Psoas muscle (tissue), 8 donors: ENCODE measurements around the gene FLVCR2. TPM values are rescaled to one million over a fixed set of nuclear protein-coding genes. Genes with fewer than 3 reads are reported as not detected.
A peak's percentile ranks its signal among the peaks of the same experiment; 100 is the strongest.

Source experiments
- ATAC-seq, 4 donors: fragments of 200-7000 bp; cut with Tn5 transposase; one replicate each; pipeline ENCODE4 v1.9.1; 2020; ENCODE audit warnings: moderate library complexity in 3 of 4, mild to moderate bottlenecking in 2 of 4
- DNase-seq, 2 donors: peaks; one replicate each; pipeline ENCODE4 v3.0.0-alpha.2; 2020
- H3K27ac ChIP-seq: fragments of 200-600 bp; one replicate; pipeline ENCODE4 v1.8.0; 2022
- H3K27me3 ChIP-seq, 3 donors: fragments of 200-600 bp in 1 of 3; one replicate each; pipeline versions ENCODE4 v1.6.1 to v1.8.0; 2013 to 2022; ENCODE audit warnings: low read length in 2 of 3, mild to moderate bottlenecking in 2 of 3, moderate library complexity in 1 of 3; ENCODE audit not compliant: insufficient read depth in 3 of 3
- H3K36me3 ChIP-seq, 2 donors: fragments of 200-600 bp in 1 of 2; one replicate each; pipeline versions ENCODE4 v1.6.1 to v1.8.0; 2013 to 2022; ENCODE audit warnings: low read depth in 1 of 2, mild to moderate bottlenecking in 1 of 2, moderate library complexity in 1 of 2; ENCODE audit not compliant: insufficient read depth in 1 of 2
- H3K4me1 ChIP-seq: fragments of 200-600 bp; one replicate; pipeline ENCODE4 v1.8.0; 2022
- H3K4me3 ChIP-seq: fragments of 200-600 bp; one replicate; pipeline ENCODE4 v1.8.0; 2022; ENCODE audit warnings: mild to moderate bottlenecking
- H3K9me3 ChIP-seq: fragments of 200-600 bp; one replicate; pipeline ENCODE4 v1.8.0; 2022
- CTCF ChIP-seq: fragments of 200-600 bp; IDR thresholded peaks from one replicate; pipeline ENCODE4 v1.8.0; 2022; ENCODE audit warnings: antibody characterized with exemption
- WGBS, 3 donors: extraction: QIAGEN DNeasy Blood & Tissue Kit; methylation state at CpG; one replicate each; pipeline versions ENCODE4 v1.1.6 to v1.1.7; 2013; 5-methylcytosine and 5-hydroxymethylcytosine counted together
- intact Hi-C, 2 donors: fragments of 100-400 bp; cut with DNase I; formaldehyde crosslinking; loops; one replicate each; pipeline versions ENCODE4 v1.11.0 to v1.14.2; 2022
- polyA plus RNA-seq, 3 donors: library from polyadenylated mRNA; stranded (reverse); fragments of 200-250 nt; gene quantifications; one replicate each; pipeline ENCODE4 v1.2.3, GENCODE V29; 2013
- total RNA-seq, 4 donors: library from RNA; stranded (reverse); fragmentation: NEBNext Ultra II Directional in 2 of 4; extraction: Animal tissue kit (Norgen Biotek cat#: 25700) in 2 of 4; gene quantifications; one replicate each; pipeline versions ENCODE4 v1.2.1 to v1.2.4, GENCODE V29; 2021 to 2023
- donor health status: healthy with polysubstance abuse.
- donor health status: DM: no; HTN: no; CAD: no; lungs with moderate emphysema.
- donor health status: Bipolar disorder and iron deficiency.
- donor health status: healthy.
- donor health status: DM: yes; HTN: yes; CAD: no.
- donor health status: DM: no; HTN: no; CAD: no.
- donor health status: DM: no; HTN: no; CAD: no.
- donor health status: DM: yes; HTN: yes; CAD: no.

FLVCR2 gene
- total and polyA plus RNA-seq, 7 donors: 0.71 to 9.8 (median 5.3) TPM

GRCh38 chr14:75609116-75609515 is 30.7 kb downstream of the FLVCR2 start:
- no peak overlapping the region for H3K4me3 ChIP-seq
- intact Hi-C loops: no loop called here
- H3K9me3 ChIP-seq: peaks cover 3% of the 10 kb centered on the region
- H3K27ac ChIP-seq: no peak overlapping the region
- no peaks in the 10 kb centered on the region for H3K36me3 ChIP-seq
- H3K4me1 ChIP-seq: peaks cover 7% of the 10 kb centered on the region
- WGBS, 3 donors: 77 to 81% (median 80%) methylated on average over 4 of the region's 4 CpGs
- no peaks in the 10 kb centered on the region for H3K27me3 ChIP-seq
- TF ChIP-seq CTCF: no peak
- DNase-seq (no peak), ATAC-seq (no peak)

GRCh38 chr14:75609606-75610475 is 31.4 kb downstream of the FLVCR2 start:
- TF ChIP-seq CTCF: no peak
- Histone ChIP-seq H3K4me1 (peaks cover 7% of the 10 kb centered on the region), H3K9me3 (peaks cover 3% of the 10 kb centered on the region), H3K27ac (no peak overlapping the region), H3K4me3 (no peak overlapping the region), H3K27me3 (no peaks in the 10 kb centered on the region), H3K36me3 (no peaks in the 10 kb centered on the region)
- no peak for DNase-seq
- 50 to 64% (median 53%) methylated on average over 9 of the region's 9 CpGs for WGBS, 3 donors
- ATAC-seq: peak in 3 of 4 donors; percentile 38 to 59 (median 51)
- intact Hi-C loops: no loop called here

GRCh38 chr14:75610834-75611233 is 32.4 kb downstream of the FLVCR2 start:
- no peak for DNase-seq
- TF ChIP-seq CTCF: no peak
- peak in 3 of 4 donors; percentile 74 to 84 (median 83) for ATAC-seq
- Histone ChIP-seq H3K4me3 (no peak overlapping the region), H3K4me1 (peaks cover 7% of the 10 kb centered on the region), H3K27ac (no peak overlapping the region), H3K27me3 (no peaks in the 10 kb centered on the region), H3K36me3 (no peaks in the 10 kb centered on the region), H3K9me3 (peaks cover 3% of the 10 kb centered on the region)
- intact Hi-C loops: no loop called here
- WGBS, 3 donors: 72 to 78% (median 76%) methylated on average over 4 of the region's 4 CpGs

- peaks cover 3% of the 10 kb centered on the region for H3K9me3 ChIP-seq
- no peak for ATAC-seq
- H3K4me3 ChIP-seq: no peak overlapping the region
- H3K36me3 ChIP-seq: no peaks in the 10 kb centered on the region
- H3K27ac ChIP-seq: no peak overlapping the region
- DNase-seq: no peak
- intact Hi-C loops: no loop called here
- TF ChIP-seq CTCF: no peak
- H3K4me1 ChIP-seq: peaks cover 7% of the 10 kb centered on the region
- no peaks in the 10 kb centered on the region for H3K27me3 ChIP-seq
- 65 to 71% (median 67%) methylated on average over 4 of the region's 4 CpGs for WGBS, 3 donors
Measured at GRCh38 chr14:75612157-75612556, 33.7 kb downstream of the FLVCR2 start.
